Activated CD8-positive, alpha-beta memory T cell treated with anti-CD3 and anti-CD28 coated beads, Interleukin-2, amount 50 U/mL, for 1 hour (primary cell): ENCODE results near the gene OSBPL6.

Experiments used
- DNase-seq: peaks from one replicate; pipeline ENCODE4 v3.0.0-alpha.2; 2020; ENCODE audit errors: extremely low read depth

OSBPL6 gene

GRCh38 chr2:178448968-178449661, 254.8 kb downstream of the OSBPL6 start:
- no peak for DNase-seq

GRCh38 chr2:178449700-178450523, 255.6 kb downstream of the OSBPL6 start:
- no peak for DNase-seq

- peak; percentile 47 for DNase-seq
Measured at GRCh38 chr2:178450524-178450773, 256.1 kb downstream of the OSBPL6 start.

GRCh38 chr2:178450774-178451525, 256.6 kb downstream of the OSBPL6 start, which contains the start of the genes PJVK and PRKRA:
Gene PJVK (plus strand): TSS chr2:178451378. CDS start chr2:178453410, 2,032 bp downstream.
Gene PRKRA (minus strand): TSS chr2:178451175. CDS start chr2:178451030, 145 bp downstream.
- peak; percentile 84 for DNase-seq

GRCh38 chr2:178452334-178452733, 258.0 kb downstream of the OSBPL6 start:
- DNase-seq, result no peak
